Erythroblast (primary cell): ENCODE results near the gene SMIM41.

Source experiments
- GATA1 ChIP-seq: IDR thresholded peaks from 2 replicates; pipeline ENCODE4 v1.6.1; 2011; ENCODE audit warnings: low read depth, mild to moderate bottlenecking, control low read depth, low read length, moderate library complexity
- POLR2A ChIP-seq: IDR thresholded peaks from 2 replicates; pipeline ENCODE4 v1.6.1; 2011; ENCODE audit warnings: mild to moderate bottlenecking, low read length

GRCh38 chr12:52141875-52142274 is 62.4 kb downstream of the SMIM41 start:
- TF ChIP-seq POLR2A (no peak), GATA1 (no peak)
